Heart left ventricle (tissue), 11 donors: ENCODE measurements around the gene LTBP4. TPM values are rescaled to one million over a fixed set of nuclear protein-coding genes. Genes with fewer than 3 reads are reported as not detected.

Source experiments
- polyA plus RNA-seq, 2 donors: library from polyadenylated mRNA; stranded (reverse); fragments of 200-250 nt; gene quantifications; one replicate each; pipeline ENCODE4 v1.2.3, GENCODE V29; 2013
- total RNA-seq, 9 donors: library from RNA; depleted of rRNA in 2 of 9; stranded (reverse); fragments of >200 nt in 2 of 9; fragmentation: NEBNext Ultra II Directional in 3 of 9; extraction: Animal tissue kit (Norgen Biotek cat#: 25700) in 3 of 9; gene quantifications; one replicate each; pipeline versions ENCODE4 v1.1.0 to v1.2.4, GENCODE V29; 2016 to 2023
- donor health status: ischemic (EF 13 %, LVEDD 7.1; RV severe dilation, severe dysfunction).
- donor health status: healthy with polysubstance abuse.
- donor health status: DM: no; HTN: yes; CAD: no.
- donor health status: DM: no; HTN: no; CAD: no.
- donor health status: ischemic (EF 25% LVEDD 5.7; RV mildly dilated, moderate dysfunction).
- donor health status: healthy.
- donor health status: DM: yes; HTN: yes; CAD: no.
- donor health status: PGD.
- donor health status: nonischemic (EF 23%, LVEDD 6.1; RV moderate dilation, normal function).

LTBP4 gene
- total and polyA plus RNA-seq, 11 donors, result 95.0 to 319 (median 172) TPM

Other genes with a start within 250 kb of the LTBP4 start
- under 1 TPM in 3 of 9 donors, not detected in 6; 0.07 to 0.14 (median 0.12) TPM for gene HIPK4, start 211.2 kb upstream of the LTBP4 start, total RNA-seq
- under 1 TPM; 0.08 to 0.12 TPM for gene HIPK4, start 211.2 kb upstream of the LTBP4 start, polyA plus RNA-seq
- 1 to 10 TPM; 2.5 to 4.6 (median 3.1) TPM for gene PRX, start 188.0 kb upstream of the LTBP4 start, total RNA-seq
- gene PRX, start 188.0 kb upstream of the LTBP4 start, polyA plus RNA-seq, result 1 to 10 TPM; 2.9 to 4.3 TPM
- gene SERTAD1, start 175.4 kb upstream of the LTBP4 start, total RNA-seq, result 10 to 100 TPM in 6 of 9 donors, 1 to 10 TPM in 3; 7.6 to 28.0 (median 11.5) TPM
- gene SERTAD1, start 175.4 kb upstream of the LTBP4 start, polyA plus RNA-seq, result 10 to 100 TPM; 10.2 to 40.2 TPM
- gene SERTAD3, start 157.0 kb upstream of the LTBP4 start, total RNA-seq, result 10 to 100 TPM; 17.6 to 38.7 (median 26.0) TPM
- gene SERTAD3, start 157.0 kb upstream of the LTBP4 start, polyA plus RNA-seq, result 10 to 100 TPM; 23.2 to 36.9 TPM
- gene BLVRB, start 135.6 kb upstream of the LTBP4 start, total RNA-seq, result 100 to 1,000 TPM in 5 of 9 donors, 10 to 100 TPM in 4; 76.3 to 330 (median 100) TPM
- gene BLVRB, start 135.6 kb upstream of the LTBP4 start, polyA plus RNA-seq, result 100 to 1,000 TPM; 115 to 164 TPM
- 1 to 10 TPM; 1.9 to 8.7 (median 4.2) TPM for gene SPTBN4, start 134.4 kb upstream of the LTBP4 start, total RNA-seq
- 1 to 10 TPM; 2.3 to 5.4 TPM for gene SPTBN4, start 134.4 kb upstream of the LTBP4 start, polyA plus RNA-seq
- gene SHKBP1, start 24.5 kb upstream of the LTBP4 start, total RNA-seq, result 10 to 100 TPM; 16.4 to 52.8 (median 18.4) TPM
- 10 to 100 TPM; 23.2 to 37.0 TPM for gene SHKBP1, start 24.5 kb upstream of the LTBP4 start, polyA plus RNA-seq
- gene NUMBL, start 89.3 kb downstream of the LTBP4 start, total RNA-seq, result 10 to 100 TPM in 5 of 9 donors, 1 to 10 TPM in 4; 7.3 to 29.1 (median 10.6) TPM
- gene NUMBL, start 89.3 kb downstream of the LTBP4 start, polyA plus RNA-seq, result 10 to 100 TPM in 1 of 2 donors, 1 to 10 TPM in 1; 8.4 to 11.7 TPM
- gene COQ8B, start 115.5 kb downstream of the LTBP4 start, total RNA-seq, result 10 to 100 TPM; 18.2 to 49.7 (median 27.8) TPM
- gene COQ8B, start 115.5 kb downstream of the LTBP4 start, polyA plus RNA-seq, result 10 to 100 TPM; 25.1 to 38.3 TPM
- 10 to 100 TPM in 3 of 9 donors, 1 to 10 TPM in 6; 6.9 to 27.3 (median 8.9) TPM for gene ITPKC, start 115.7 kb downstream of the LTBP4 start, total RNA-seq
- gene ITPKC, start 115.7 kb downstream of the LTBP4 start, polyA plus RNA-seq, result 10 to 100 TPM; 13.0 to 22.7 TPM
- 10 to 100 TPM in 3 of 9 donors, 1 to 10 TPM in 6; 4.2 to 11.1 (median 8.6) TPM for gene ACTMAP, start 149.1 kb downstream of the LTBP4 start, total RNA-seq
- gene ACTMAP, start 149.1 kb downstream of the LTBP4 start, polyA plus RNA-seq, result 1 to 10 TPM; 4.5 to 7.7 TPM
- gene SNRPA, start 149.8 kb downstream of the LTBP4 start, total RNA-seq, result 10 to 100 TPM; 22.5 to 50.2 (median 31.6) TPM
- gene SNRPA, start 149.8 kb downstream of the LTBP4 start, polyA plus RNA-seq, result 10 to 100 TPM; 23.5 to 32.3 TPM
- gene MIA, start 174.2 kb downstream of the LTBP4 start, total RNA-seq, result 1 to 10 TPM in 2 of 9 donors, under 1 TPM in 2, not detected in 5; 0.72 to 3.0 (median 0.99) TPM
- gene MIA, start 174.2 kb downstream of the LTBP4 start, polyA plus RNA-seq, result 1 to 10 TPM in 1 of 2 donors, under 1 TPM in 1; 0.99 to 1.0 TPM
- 10 to 100 TPM; 12.3 to 31.3 (median 15.0) TPM for gene RAB4B, start 176.9 kb downstream of the LTBP4 start, total RNA-seq
- 10 to 100 TPM; 23.7 to 50.1 TPM for gene RAB4B, start 176.9 kb downstream of the LTBP4 start, polyA plus RNA-seq
- 10 to 100 TPM; 38.1 to 85.1 (median 49.2) TPM for gene EGLN2, start 197.8 kb downstream of the LTBP4 start, total RNA-seq
- gene EGLN2, start 197.8 kb downstream of the LTBP4 start, polyA plus RNA-seq, result 10 to 100 TPM; 53.5 to 91.8 TPM
- under 1 TPM in 1 of 9 donors, not detected in 8; 0.16 TPM for gene CYP2A6, start 249.1 kb downstream of the LTBP4 start, total RNA-seq
- gene CYP2A6, start 249.1 kb downstream of the LTBP4 start, polyA plus RNA-seq, result not detected